HCT116 (cell line): ENCODE data around the gene MSI2. TPM values are rescaled to one million over a fixed set of nuclear protein-coding genes. Genes with fewer than 3 reads are reported as not detected.

ENCODE experiments used
- ATAC-seq: fragments of 200-7000 bp; cut with Tn5 transposase; 2 replicates; pipeline ENCODE4 v1.9.1; 2020; ENCODE audit warnings: mild to moderate bottlenecking, moderate library complexity
- BruUV-seq: library from RNA; stranded (reverse); fragments of 400-500 nt; replicated peaks from 2 replicates; lab custom pipeline; 2021; lab: Mats Ljungman, UMichigan
- CTCF ChIA-PET: fragments of 300-600 bp; sonication (Branson Sonifier 250); formaldehyde crosslinking; loops from one replicate; lab custom pipeline; 2021; ENCODE audit warnings: antibody characterized with exemption; lab: Charles Lee
- POLR2A ChIA-PET: fragments of 300-600, 350-600 bp; sonication (Branson Sonifier 250); formaldehyde crosslinking; loops from one replicate; lab custom pipeline; 2021; ENCODE audit warnings: antibody characterized with exemption; lab: Charles Lee
- RAD21 ChIA-PET, 2 experiments: fragments of 300-600 bp; sonication (Branson Sonifier 250); formaldehyde crosslinking; loops; one replicate each; lab custom pipeline; 2023; ENCODE audit warnings: low total read pairs in 2 of 2; ENCODE audit not compliant: uncharacterized antibody in 2 of 2, unreplicated experiment in 2 of 2, low non-redundant PET in 1 of 2; lab: Charles Lee
- DNase-seq: peaks from one replicate; pipeline ENCODE4 v3.0.0-alpha.2; 2010; ENCODE audit warnings: low read depth, low spot score
- H2AFZ ChIP-seq: fragments of 200-600 bp; shearing (Covaris generic), sonication (generic); 2 replicates; pipeline ENCODE4 v1.6.1; 2017; ENCODE audit warnings: low read depth, mixed run types, mixed read lengths, antibody characterized with exemption, low read length; ENCODE audit not compliant: poor library complexity, severe bottlenecking
- H3K27ac ChIP-seq: 2 replicates; pipeline ENCODE4 v1.5.1; 2012; ENCODE audit warnings: low read depth, low read length
- H3K27me3 ChIP-seq: fragments of 200-600 bp; sonication (generic); 2 replicates; pipeline ENCODE4 v1.6.1; 2016; ENCODE audit warnings: mixed run types, low read length, mixed read lengths; ENCODE audit not compliant: insufficient read depth
- H3K36me3 ChIP-seq, 2 experiments: fragments of 200-500 bp in 1 of 2; fragments of 200-600 bp in 1 of 2; sonication (Bioruptor generic) in 1 of 2; sonication (generic) in 1 of 2; 2 replicates each; pipeline versions ENCODE4 v1.5.1 to v1.6.1; 2014 to 2016; ENCODE audit warnings: low read length in 2 of 2, inconsistent platforms in 1 of 2, mixed read lengths in 1 of 2, mixed run types in 1 of 2; ENCODE audit not compliant: insufficient read depth in 2 of 2, control insufficient read depth in 1 of 2
- H3K4me1 ChIP-seq, 2 experiments: fragments of 200-600 bp in 1 of 2; sonication (generic) in 1 of 2; 2 replicates each; pipeline versions ENCODE4 v1.5.1 to v1.6.1; 2012 to 2017; ENCODE audit warnings: low read length in 2 of 2, inconsistent platforms in 1 of 2, mild to moderate bottlenecking in 1 of 2, mixed read lengths in 1 of 2, mixed run types in 1 of 2, moderate library complexity in 1 of 2; ENCODE audit not compliant: insufficient read depth in 2 of 2, control insufficient read depth in 1 of 2
- H3K4me2 ChIP-seq: fragments of 200-600 bp; sonication (generic); 2 replicates; pipeline ENCODE4 v1.6.1; 2017; ENCODE audit warnings: mixed run types, low read length, mixed read lengths
- H3K4me3 ChIP-seq, 2 experiments: fragments of 200-600 bp in 1 of 2; sonication (generic) in 1 of 2; replicated peaks in 1 of 2; 2 replicates each; pipeline ENCODE4 v1.5.1; 2011 to 2016; ENCODE audit warnings: low read length in 2 of 2, control low read depth in 1 of 2, low read depth in 1 of 2, mild to moderate bottlenecking in 1 of 2, mixed read lengths in 1 of 2, mixed run types in 1 of 2
- H3K79me2 ChIP-seq: fragments of 200-600 bp; sonication (generic); 2 replicates; pipeline ENCODE4 v1.6.1; 2017; ENCODE audit warnings: mild to moderate bottlenecking, mixed run types, low read length, moderate library complexity, mixed read lengths; ENCODE audit not compliant: insufficient read depth
- H3K9ac ChIP-seq: fragments of 200-600 bp; sonication (generic); 2 replicates; pipeline ENCODE4 v1.6.1; 2016; ENCODE audit warnings: low read length, mixed read lengths
- H3K9me2 ChIP-seq: fragments of 200-600 bp; sonication (generic), shearing (Covaris generic); 2 replicates; pipeline ENCODE4 v1.6.1; 2017; ENCODE audit warnings: mixed run types, mild to moderate bottlenecking, moderate library complexity; ENCODE audit not compliant: insufficient read depth
- H3K9me3 ChIP-seq, 2 experiments: fragments of 200-500 bp in 1 of 2; fragments of 200-600 bp in 1 of 2; sonication (Bioruptor generic) in 1 of 2; sonication (generic) in 1 of 2; 2 replicates each; pipeline ENCODE4 v1.6.1; 2014 to 2017; ENCODE audit warnings: low read length in 2 of 2, mixed read lengths in 2 of 2, inconsistent platforms in 1 of 2, low read depth in 1 of 2, mild to moderate bottlenecking in 1 of 2, mixed run types in 1 of 2, moderate library complexity in 1 of 2; ENCODE audit not compliant: control insufficient read depth in 1 of 2, insufficient read depth in 1 of 2
- H4K20me1 ChIP-seq: fragments of 200-600 bp; sonication (generic), shearing (Covaris generic); 2 replicates; pipeline ENCODE4 v1.6.1; 2017; ENCODE audit warnings: mixed run types, mild to moderate bottlenecking, moderate library complexity; ENCODE audit not compliant: insufficient read depth
- CEBPB ChIP-seq: IDR thresholded peaks from 2 replicates; pipeline ENCODE4 v1.6.1; 2012; ENCODE audit warnings: low read depth
- EGR1 ChIP-seq: IDR thresholded peaks from 2 replicates; pipeline ENCODE4 v1.6.1; 2012; ENCODE audit warnings: low read depth
- JUND ChIP-seq: IDR thresholded peaks from 2 replicates; pipeline ENCODE4 v1.6.1; 2012
- POLR2AphosphoS5 ChIP-seq: IDR thresholded peaks from 2 replicates; pipeline ENCODE4 v1.6.1; 2011; ENCODE audit warnings: mild to moderate bottlenecking, low read depth, low read length, moderate library complexity
- RAD21 ChIP-seq: IDR thresholded peaks from 2 replicates; pipeline ENCODE4 v1.6.1; 2012; ENCODE audit warnings: low read depth, mild to moderate bottlenecking
- SP1 ChIP-seq: IDR thresholded peaks from 2 replicates; pipeline ENCODE4 v1.6.1; 2012; ENCODE audit warnings: low read depth
- YY1 ChIP-seq: IDR thresholded peaks from 2 replicates; pipeline ENCODE4 v1.6.1; 2011; ENCODE audit warnings: low read length, low read depth, moderate library complexity, mild to moderate bottlenecking; ENCODE audit not compliant: insufficient replicate concordance; ENCODE audit errors: extremely low read depth
- ZFX ChIP-seq: fragments of 450-650 bp; IDR thresholded peaks from 2 replicates; pipeline ENCODE4 v1.6.1; 2017
- ZNF274 ChIP-seq: fragments of 200-500 bp; sonication (Bioruptor generic); IDR thresholded peaks from 2 replicates; pipeline ENCODE4 v1.6.1; 2014; ENCODE audit warnings: mild to moderate bottlenecking, low read depth, low read length, inconsistent platforms
- intact Hi-C: fragments of 100-400 bp; cut with micrococcal nuclease; formaldehyde crosslinking; loops from 2 replicates; pipeline ENCODE4 v1.10.0; 2022
- total RNA-seq: library from RNA; stranded (reverse); gene quantifications from one replicate; pipeline ENCODE4 v1.2.1, GENCODE V29; 2021; ENCODE audit not compliant: unreplicated experiment

Gene MSI2
- total RNA-seq, 1 experiment from 2014 or later, result 137 TPM

GRCh38 chr17:57553526-57553925 is 297.2 kb downstream of the MSI2 start (continued):
- TF ChIP-seq JUND (no peak), YY1 (no peak)
- TF ChIP-seq, all 23 proteins: peak for 0

- ChIA-PET CTCF (no interaction called here), POLR2A (interaction anchor here (0.5 kb wide), 1 partner anchor 83 kb away, joined by 4 read pairs; no protein-coding TSS in a partner anchor), RAD21 (no interaction called here)
- no peak for ATAC-seq
- H3K79me2 ChIP-seq, result no peaks in the 10 kb centered on the region
- H3K27me3 ChIP-seq, result no peaks in the 10 kb centered on the region
- H3K9me2 ChIP-seq, result no peaks in the 10 kb centered on the region
- BruUV-seq, result no TSS peak
- no peaks in the 10 kb centered on the region for H3K9me3 ChIP-seq
- no peak overlapping the region for H3K4me2 ChIP-seq
- H3K4me1 ChIP-seq, result peaks cover 0 to 11% of the 10 kb centered on the region in 2 experiments; a peak in 1 of 4 replicates
- no peak overlapping the region for H3K4me3 ChIP-seq
- no peak overlapping the region for H3K9ac ChIP-seq
- no peaks in the 10 kb centered on the region for H3K36me3 ChIP-seq
- intact Hi-C loops, result no loop called here
- H2AFZ ChIP-seq, result no peak overlapping the region
- TF ChIP-seq CEBPB, result no peak
- TF ChIP-seq POLR2AphosphoS5, result no peak
- no peak for DNase-seq
- H3K27ac ChIP-seq, result no peak overlapping the region
- no peaks in the 10 kb centered on the region for H4K20me1 ChIP-seq
These were observed 297.9 kb downstream of the MSI2 start for GRCh38 chr17:57553991-57554825.

DNA sequence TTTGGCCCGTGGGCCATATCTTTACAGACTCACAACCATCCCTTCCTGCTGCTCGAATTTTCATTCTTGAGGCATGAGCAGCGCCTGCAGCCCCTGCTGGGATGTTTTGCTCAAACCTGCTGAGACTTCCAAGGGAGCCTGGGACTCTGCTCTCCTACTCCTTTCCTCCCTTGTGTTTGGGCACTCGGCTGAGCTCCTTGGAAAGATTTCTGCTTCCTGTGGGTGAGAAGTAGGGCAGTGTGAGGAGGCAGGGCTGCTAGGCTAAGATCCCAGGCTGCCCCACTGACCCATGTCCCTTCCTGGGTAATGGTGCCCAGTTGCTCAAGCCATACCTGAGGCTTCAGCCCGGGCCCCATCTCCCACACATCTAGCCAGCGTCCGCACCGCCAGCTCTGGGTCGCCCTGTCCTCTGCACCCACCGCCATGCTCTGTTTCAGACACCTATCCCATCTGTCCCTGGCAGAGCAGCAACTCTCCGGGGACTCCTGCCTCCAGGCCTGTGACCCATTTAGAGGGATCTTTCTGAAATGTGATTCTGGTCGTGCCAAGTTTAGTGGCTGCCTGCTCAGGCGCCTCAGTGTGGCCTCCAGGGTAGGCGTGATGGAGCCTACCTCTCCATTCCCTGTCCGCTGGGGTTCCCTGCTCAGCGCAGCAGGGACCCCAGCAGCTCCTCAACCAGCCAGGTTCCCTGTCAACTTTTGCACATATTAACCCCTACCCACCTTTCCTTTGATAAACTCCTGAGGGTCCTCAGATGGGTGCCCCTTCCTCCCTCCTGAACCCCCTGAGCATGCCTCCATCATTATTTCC is 298.7 kb downstream of the MSI2 start:
- Histone ChIP-seq H3K27ac (no peak overlapping the region), H4K20me1 (no peaks in the 10 kb centered on the region), H3K9ac (no peak overlapping the region), H3K9me2 (no peaks in the 10 kb centered on the region), H3K4me3 (no peak overlapping the region), H3K79me2 (no peaks in the 10 kb centered on the region), H3K4me1 (peaks cover 0 to 11% of the 10 kb centered on the region in 2 experiments; a peak in 1 of 4 replicates), H3K4me2 (no peak overlapping the region), H3K36me3 (no peaks in the 10 kb centered on the region), H3K9me3 (no peaks in the 10 kb centered on the region)
- ATAC-seq, result no peak
- intact Hi-C loops, result no loop called here
- BruUV-seq, result no TSS peak
- RAD21 ChIA-PET, result no interaction called here
- TF ChIP-seq ZFX, result no peak
- TF ChIP-seq CEBPB, result no peak
- no peak for TF ChIP-seq ZNF274
- TF ChIP-seq EGR1, result no peak
- no peak for TF ChIP-seq RAD21
- no peak for TF ChIP-seq SP1
- TF ChIP-seq JUND, result no peak
- TF ChIP-seq, all 23 proteins: peak for 0
- DNase-seq, result no peak
- ChIA-PET CTCF (no interaction called here), POLR2A (no interaction called here)
- no peak overlapping the region for H2AFZ ChIP-seq
- H3K27me3 ChIP-seq, result no peaks in the 10 kb centered on the region
